GM18498 (cell line): ENCODE measurements around the gene SEC14L5.
"Not testable (repeated sequence)": the region's sequence is repeated elsewhere in the genome, so short reads cannot be mapped to it uniquely, and the experiment has no call there.

Experiments used
- ATAC-seq: cut with Tn5 transposase; IDR thresholded peaks from one replicate; pipeline ENCODE4 v1.9.1; 2021; ENCODE audit warnings: mild to moderate bottlenecking, moderate library complexity; ENCODE audit not compliant: unreplicated experiment

The SEC14L5 gene

DNA sequence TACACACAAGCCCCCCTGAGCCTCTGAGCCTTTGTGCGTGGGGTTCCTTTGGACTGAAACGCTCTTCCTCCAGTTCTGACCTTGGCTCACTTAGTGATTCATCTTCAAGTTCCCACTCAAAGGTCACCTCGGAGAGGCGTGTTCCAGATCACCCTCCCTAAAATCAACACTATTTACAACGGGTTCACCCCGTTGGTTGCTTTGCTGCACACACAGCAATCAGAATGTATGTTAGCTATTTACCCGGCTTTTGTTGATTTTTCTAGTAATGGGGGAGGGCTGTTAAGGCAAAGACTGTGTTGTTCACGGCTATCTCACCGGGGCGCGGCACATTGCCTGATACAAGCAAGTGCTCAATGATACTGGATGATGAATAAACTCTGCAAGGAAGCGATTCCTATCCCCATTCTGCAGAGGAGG lies 74.6 kb downstream of the SEC14L5 start:
- no peak for ATAC-seq

DNA sequence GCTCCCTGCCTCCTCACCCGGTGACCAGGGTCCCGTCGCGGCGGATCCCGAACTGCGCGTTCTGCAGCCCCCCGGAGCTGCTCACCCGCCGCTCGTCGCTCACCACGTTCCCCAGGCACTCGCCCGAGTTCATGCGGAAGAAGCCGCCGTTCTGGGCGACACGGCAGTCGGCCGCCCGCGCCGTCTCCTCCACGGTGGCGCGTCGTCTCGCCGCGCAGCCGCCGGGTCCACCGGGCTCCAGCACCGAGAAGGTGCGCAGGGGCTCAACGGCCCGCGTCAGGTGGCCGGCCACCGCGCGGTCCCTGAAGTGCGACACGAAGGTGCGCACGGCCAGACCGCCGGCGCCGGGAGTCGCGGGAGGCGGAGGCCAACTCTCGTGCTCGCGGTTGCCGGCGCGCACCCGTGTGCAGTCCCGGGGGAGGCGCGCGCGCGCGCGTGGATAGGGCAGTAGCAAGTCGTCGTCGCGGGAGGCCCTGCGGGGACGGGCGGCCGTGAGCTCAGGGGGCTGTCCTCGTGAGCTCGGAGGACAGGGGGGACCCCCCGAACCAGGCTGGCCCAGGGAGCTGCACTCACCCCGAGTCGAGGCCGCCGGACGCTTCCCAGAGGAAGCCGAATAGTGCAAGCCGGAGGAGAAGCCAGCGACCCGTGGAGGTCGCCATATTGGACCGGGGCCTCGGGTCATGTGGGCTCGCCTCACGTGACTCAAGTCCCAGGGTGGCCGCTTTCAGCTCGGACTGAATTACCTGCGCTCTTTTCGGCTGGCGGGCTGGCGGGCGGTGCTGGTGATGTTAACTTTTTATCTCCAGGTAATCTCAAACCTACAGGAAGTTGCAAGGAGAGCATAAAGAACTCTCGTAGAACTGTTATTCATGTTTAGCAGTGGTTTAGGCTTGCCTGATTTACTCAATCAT lies 75.4 kb downstream of the SEC14L5 start, which contains the start of gene NAGPA:
Gene NAGPA (minus strand): TSS at position 680 of the 911 bp plus-strand sequence. CDS start 21 bp downstream, at position 659.
- peak; percentile 88 for ATAC-seq

DNA sequence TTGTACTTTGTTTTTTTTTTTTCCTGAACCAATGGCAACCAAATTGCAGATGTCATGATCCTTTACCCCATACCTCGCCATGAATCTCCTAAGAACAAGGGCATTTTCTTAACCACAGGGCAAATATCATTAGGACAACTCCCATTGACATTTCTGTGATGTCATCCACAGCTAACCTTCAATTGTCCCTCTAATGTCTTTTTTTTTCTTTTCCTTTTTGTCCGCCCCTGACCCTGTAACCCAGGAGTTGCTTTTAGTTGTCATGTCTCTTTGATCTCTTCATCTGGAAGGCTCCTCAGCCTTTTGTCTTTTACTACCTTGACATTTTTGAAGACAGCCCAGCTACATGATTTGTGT lies 76.0 kb downstream of the SEC14L5 start:
- no peak for ATAC-seq

DNA sequence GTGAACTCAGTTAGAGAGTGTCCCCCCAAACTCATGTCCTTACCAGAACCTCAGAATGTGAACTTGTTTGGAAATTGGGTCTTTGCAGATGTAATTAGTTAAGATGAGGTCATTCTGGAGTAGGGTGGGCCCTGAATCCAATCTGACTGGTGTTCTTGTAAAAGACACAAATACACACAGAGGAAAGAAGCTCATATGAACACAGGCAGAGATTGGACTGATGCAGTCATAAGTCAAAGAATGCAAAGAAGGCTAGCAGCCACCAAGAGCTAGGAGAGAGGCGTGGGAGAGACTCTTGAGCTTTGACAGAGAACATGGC lies 77.7 kb downstream of the SEC14L5 start:
- ATAC-seq, result no peak

DNA sequence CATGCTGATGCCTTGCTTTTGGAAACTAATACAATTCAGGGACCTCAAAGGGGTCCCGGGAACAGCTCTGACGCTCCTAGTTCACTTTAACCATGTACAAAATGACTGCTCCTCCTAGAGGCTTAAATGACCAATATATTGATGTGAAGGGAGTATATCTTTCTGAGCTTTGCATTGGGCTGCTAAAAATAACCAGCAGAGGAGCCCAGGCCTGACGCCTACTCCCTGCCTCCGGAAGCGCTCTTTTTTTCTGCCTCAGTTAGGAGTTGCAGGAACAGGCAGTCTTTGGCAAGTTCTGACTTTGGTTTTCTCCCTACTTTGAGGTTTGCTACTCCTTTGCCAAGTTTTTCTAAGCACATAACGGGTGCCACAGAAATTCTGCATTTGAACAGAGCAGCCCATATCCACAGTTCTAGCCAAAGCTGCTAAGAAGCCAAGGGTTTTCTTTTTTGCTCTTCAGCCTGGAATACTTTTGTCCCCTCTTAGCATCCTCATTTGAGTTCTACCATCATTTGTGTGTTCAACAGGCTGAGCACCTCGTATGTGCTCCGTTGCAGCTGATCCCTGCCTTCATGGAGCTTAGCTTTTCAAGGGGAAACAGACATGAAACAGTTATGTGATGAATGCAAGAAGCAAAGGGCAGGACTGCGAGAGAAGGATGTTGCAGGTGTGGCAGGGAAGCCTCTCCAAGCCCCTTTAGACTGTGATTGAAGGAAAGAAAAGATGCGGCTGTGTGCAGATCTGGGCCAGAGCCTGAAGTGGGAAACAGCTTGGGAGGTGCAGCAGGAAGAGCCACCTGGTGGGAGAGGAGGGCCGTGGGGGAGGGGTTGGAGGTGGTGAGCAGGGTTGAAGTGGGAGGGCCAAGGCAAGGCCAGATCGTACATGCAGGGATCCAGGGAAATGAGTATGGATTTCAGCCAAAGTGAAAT lies 78.4 kb downstream of the SEC14L5 start:
- ATAC-seq, result no peak

DNA sequence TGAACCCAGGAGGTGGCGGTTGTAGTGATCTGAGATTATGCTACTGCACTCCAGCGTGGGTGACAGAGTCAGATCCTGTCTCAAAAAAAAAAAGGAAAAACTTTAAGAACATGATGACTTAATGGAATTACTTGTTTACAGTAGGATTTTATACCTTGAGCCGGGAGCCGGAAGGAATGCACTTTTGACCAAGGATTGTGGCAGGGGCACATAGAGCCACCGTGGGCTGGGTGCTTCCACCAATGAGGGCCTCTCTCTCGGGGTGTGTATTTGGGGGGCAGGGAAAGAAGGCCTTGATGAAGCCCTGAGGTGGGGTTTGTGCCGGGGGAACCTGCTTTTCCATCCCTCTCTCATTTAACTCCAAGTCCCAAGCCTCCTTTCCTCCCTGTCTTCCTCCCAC lies 82.3 kb downstream of the SEC14L5 start:
- no peak for ATAC-seq

DNA sequence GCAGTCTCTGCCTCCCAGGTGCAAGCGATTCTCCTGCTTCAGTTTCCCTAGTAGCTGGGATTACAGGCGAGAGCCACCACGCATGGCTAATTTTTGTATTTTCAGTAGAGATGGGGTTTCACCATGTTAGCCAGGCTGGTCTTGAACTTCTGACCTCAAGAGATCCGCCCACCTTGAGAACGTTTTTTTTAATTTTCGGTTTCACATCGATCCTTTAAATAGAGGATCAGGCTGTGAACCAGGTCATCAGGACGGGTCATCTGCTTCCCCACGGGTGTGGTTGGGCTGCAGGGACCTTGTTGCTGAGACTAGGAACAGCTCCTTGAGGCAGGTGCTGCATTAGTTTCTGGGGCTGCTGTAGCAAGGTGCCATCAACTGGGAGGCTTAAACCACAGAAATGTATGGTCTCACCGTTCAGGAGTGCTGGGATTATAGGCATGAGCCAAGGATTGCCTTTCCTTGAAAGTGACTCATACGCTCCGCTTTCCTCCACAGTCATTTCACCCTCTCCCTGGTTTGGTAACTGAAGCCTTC lies 83.5 kb downstream of the SEC14L5 start:
- no peak for ATAC-seq

DNA sequence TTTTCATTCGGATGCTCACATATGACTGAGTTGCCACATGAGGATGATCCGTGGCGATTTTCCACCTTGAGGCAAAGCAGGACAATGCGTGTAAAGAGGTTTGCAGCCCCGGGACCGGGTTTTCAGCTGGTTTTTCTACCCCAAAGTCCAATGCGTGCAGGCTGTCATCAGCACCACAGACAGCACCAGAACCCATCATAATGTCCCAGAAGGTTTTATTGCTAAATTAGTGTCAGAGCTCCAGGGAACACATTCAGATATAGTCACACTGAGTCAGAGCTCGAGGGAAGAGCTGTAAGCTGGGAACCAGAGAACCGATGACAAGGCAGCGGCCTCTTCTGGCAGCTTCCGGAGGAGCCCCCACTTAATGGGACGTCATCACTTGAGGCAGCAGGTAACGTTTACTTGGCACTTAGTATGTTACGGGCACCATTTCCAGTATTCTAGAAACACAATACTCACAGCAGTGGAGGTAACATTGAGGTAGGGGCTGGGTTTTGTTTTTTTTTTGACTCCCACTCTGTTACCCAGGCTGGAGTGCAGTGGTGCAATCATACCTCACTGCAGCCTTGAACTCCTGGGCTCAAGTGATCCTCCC lies 84.5 kb downstream of the SEC14L5 start:
- no peak for ATAC-seq

DNA sequence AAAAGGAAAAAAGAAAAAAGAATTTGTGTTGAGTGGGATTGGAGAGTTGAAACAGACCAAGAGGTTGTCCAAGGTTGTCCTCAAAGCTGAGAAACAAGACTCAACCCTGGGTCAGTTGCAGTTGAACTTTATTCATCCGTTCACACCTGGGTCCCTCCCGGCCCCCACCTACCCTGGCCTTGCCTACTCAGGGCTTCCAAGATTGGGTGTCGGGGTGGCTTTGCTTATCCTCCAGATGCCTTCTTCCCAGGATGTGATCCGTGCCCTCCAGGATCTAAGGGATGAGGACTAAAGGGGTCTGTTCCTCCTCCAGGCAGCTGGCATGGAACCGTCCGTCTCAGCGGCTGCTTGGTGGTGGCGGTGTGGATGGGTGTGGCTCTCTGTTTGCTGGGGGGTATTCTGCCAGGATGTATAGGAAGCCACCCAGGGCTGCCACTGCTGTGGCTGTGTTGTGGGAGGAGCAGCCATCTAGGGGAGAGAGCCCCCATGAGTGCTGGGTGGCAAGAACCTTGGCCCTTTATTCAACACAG lies 85.9 kb downstream of the SEC14L5 start:
- no peak for ATAC-seq

DNA sequence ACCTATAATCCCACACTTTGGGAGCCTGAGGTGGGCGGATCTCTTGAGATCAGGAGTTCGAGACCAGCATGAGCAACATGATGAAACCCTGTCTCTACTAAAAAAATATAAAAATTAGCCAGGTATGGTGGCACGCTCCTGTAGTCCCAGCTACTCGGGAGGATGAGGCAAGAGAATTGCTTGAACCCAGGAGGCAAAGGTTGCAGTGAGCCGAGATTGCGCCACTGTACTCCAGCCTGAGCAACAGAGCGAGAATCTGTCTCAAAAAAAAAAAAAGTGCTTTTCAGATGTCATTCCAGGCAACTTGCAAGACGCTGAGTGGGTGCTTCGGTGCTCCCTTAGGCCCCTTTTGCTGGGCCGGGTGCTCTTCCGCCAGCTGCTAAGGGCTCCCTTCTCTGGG lies 86.5 kb downstream of the SEC14L5 start:
- ATAC-seq, result not testable (repeated sequence)

DNA sequence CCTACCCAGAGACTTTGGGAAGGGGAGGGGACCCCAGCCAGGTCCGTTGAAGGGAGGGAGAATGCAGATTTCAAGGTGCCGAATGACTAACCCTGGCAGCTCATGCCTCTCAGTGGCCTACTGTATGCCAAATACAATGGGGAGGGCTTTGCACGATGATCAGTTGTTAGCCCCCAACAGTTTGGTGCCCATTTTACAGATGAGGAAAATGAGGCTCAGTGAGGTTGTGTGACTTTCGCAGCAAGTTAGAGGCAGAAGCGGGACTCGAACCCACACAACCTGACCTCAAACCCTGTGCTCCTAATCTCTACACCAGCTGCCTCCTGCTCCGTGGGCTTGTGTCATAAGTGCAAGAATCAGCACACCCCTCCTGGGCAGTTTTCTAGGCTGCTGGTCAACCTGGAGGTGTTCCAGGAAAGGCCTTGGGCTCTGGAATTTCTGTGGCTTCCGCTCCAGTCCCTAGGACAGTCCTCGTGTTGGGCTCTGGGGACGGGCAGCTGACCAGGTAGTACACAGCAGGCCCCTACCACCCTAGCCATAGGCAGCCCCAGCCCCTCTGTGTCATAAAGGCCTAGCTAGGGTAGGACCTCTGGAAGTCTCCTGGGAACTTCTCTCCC lies 87.5 kb downstream of the SEC14L5 start:
- ATAC-seq, result no peak

DNA sequence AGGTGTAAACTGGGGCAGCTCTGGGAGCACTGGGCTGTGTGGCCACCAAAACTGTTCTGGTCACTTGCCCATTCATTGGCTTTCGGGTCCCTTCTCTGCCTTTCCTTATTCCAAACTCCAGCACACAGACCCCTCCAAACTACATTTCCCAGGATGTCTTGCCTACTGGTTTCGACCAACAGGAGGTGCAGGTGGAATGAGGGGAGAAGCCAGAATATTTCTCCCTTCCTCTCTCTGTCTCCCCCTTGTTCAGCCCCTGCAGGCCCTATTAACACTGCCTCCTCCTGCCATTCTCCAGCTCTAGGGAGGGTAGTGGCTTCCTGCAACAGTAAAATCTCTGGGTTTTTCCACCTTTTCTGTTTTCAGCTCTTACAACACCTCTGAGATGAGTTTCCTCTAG lies 88.8 kb downstream of the SEC14L5 start:
- ATAC-seq, result no peak

DNA sequence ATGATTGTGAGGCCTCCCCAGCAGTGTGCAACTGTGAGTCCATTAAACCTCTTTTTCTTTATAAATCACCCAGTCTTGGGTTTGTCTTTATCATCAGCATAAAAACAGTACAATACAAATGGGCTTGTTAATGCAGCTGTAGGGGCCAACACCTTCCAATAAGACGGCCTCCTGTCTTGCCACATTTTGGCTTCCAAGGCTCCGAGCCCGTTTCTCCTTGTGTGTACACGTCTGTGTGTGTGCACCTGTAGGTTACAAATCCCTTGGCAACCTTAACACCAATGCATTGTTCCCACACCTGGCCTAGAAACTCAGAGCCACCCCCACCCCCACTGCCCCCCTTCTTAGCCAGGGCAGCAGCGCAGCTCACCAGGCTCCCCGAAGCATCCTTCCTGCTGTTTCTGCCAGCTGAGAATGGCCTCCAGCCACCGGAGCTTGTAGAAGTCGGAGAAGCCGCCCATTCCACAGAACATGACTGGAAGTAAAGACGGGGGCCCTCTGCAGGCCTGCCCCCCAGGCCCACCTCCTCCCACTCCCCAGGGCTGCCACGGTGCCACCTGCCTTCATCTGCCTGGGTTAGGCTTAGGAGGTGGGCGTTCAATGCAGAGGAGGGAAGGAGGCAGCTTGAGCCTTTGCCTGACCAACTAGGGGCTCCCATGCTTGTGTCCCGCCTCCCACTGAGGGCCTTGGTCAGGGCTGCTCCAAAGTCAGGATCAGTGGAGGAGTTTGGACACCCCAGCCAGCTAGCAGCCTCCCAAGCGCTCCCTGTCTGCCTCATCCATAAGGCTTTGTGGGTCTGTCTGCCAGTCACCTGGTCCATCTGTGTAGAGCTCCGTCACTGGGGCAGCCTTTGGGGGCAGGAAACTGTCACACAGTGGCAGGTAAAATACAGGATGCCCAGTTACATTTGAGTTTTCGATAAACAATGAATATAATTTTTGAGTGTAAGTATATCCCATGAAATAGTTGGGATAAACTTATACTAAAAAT lies 97.0 kb downstream of the SEC14L5 start:
- ATAC-seq, result no peak

DNA sequence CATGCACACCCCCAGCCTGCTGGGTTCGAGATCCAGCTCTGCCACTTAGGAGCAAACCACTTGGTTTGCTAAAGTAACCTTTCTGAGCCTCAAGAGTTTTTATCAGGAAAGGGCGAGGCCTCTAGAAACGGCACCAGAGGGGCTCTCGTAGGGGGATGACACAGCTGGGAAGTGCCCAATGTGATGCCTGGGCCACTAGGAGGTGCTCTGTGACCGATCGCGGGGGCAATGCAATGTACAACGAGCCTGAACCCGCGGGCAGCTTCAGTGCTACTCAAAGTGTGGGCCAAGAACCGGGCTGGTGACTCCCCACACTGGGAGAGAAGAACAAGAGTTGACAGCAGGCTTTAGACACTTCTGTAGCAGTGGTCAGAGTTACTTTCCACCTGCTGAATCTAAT lies 98.2 kb downstream of the SEC14L5 start:
- no peak for ATAC-seq

DNA sequence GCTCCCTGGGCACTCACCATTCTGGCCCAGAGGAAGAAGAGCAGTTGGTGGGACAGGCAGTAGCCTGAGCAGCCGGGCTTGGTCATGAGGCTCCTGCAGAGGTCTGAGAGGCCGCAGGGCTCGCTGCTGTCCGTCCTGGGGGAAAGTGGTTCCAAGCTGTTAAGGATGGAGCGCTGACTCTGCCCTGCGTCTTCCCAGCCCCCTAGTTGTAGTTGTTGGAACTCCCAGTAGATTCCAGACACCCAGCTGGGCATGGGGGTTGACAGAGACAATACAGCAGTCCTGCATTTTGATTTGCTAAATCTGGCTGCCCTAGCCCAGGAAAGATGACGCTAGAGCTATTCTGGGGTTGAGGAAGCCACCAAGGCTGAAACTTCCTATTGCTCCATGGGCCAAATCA lies 100.3 kb downstream of the SEC14L5 start:
- ATAC-seq, result no peak

DNA sequence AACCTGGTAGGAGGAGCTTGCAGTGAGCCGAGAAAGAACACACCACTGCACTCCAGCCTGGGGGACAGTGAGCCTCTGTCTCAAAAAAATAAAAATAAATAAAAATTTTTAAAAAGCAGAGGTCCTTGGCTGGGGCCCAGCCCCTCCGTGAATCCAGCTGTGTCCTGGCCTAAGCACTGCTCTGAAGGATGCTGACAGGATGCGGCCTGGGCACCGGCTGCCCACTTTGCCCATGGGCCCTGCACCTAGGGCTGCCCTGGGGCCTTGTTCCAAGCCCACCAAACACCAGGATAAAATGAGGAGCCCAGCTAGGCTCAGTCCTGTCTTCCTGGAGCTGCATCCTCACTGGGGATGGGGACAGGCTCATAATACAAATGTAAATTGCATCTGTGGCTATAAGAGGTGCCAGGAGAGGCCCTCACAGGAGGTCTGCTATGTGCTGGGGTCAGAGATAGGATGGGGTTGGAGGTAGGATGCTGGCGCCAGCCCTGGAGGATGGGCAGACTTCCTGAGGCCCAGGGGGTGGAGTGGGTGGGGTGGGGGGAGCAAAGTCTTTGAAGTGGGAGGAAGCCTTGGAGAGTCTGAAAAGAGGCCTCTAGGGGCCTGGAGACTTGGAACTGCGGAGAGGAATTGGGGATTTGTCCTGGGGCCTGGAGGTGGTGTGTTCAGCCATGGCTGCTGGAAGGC lies 101.4 kb downstream of the SEC14L5 start:
- ATAC-seq, result no peak

DNA sequence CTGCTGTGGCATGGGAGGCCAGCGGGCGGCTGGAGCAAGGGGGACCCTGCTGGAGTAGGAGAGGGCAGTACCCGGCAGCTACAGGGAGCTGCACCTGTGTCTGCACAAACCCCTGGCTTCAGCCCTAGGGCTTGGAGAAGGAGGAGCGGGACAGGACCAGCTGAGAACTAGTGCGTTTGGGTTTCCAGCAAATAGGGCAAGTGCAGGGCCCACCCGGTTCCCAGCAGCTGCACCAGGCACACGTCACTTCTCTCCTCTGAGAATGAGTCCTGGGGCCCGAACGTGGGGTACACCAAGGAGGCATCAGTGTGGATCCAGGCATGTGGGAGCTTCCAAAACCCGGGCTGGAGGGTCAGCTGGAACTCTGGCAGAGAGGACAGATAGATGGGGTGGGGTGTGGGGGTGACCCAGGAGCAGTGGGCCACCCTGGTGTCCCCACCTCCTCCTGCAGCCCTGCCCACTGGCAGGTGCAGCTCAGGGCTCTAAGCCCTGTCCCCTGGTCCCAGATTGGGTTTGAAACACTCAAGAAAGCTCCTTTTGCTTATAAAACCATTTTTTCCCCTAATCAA lies 102.0 kb downstream of the SEC14L5 start:
- ATAC-seq, result no peak

DNA sequence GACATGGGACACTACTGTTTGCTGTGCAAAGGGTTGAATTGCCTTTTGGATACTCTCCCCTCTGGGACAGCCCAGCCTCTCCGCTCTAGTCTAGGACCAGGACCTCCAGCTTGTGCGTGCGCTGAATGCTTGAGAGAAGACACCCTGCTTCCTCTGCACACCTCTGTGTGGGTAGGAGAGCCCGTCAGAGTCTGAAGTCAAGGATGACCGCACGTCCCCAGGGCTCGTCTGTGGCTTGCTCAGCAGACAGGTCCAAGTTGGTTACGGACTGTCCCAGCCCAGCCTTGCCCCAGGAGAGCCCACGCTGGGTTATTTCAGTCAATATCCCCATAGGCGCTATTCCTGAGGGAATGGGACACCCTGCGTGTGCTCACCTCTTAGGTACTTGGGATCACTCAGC lies 103.9 kb downstream of the SEC14L5 start:
- no peak for ATAC-seq
